Nephron (organoid): ENCODE data around the gene XAB2.

Experiments used
- H3K27ac Mint-ChIP-seq, 3 experiments: 2 replicates each; pipeline ENCODE4 v1.8.0; 2020; ENCODE audit warnings: mixed read lengths in 3 of 3, mild to moderate bottlenecking in 2 of 3, moderate library complexity in 1 of 3
- H3K27me3 Mint-ChIP-seq: 2 replicates; pipeline ENCODE4 v1.8.0; 2021; ENCODE audit warnings: low read depth, mild to moderate bottlenecking, moderate library complexity, mixed read lengths
- H3K36me3 Mint-ChIP-seq: 2 replicates; pipeline ENCODE4 v1.8.0; 2020; ENCODE audit warnings: low read depth, mixed read lengths
- H3K4me1 Mint-ChIP-seq: 2 replicates; pipeline ENCODE4 v1.8.0; 2020; ENCODE audit warnings: mixed read lengths
- H3K4me3 Mint-ChIP-seq, 3 experiments: 2 replicates each; pipeline ENCODE4 v1.8.0; 2020; ENCODE audit warnings: mild to moderate bottlenecking in 3 of 3, mixed read lengths in 3 of 3, moderate library complexity in 2 of 3
- H3K9me3 Mint-ChIP-seq: 2 replicates; pipeline ENCODE4 v1.8.0; 2020; ENCODE audit warnings: mixed read lengths
- CTCF ChIP-seq, 3 experiments: fragments of 200-600 bp; sonication (generic); IDR thresholded peaks; one replicate each; pipeline ENCODE4 v1.5.0; 2021; ENCODE audit warnings: antibody characterized with exemption in 3 of 3; ENCODE audit not compliant: unreplicated experiment in 3 of 3

Gene XAB2

GRCh38 chr19:7614859-7615741, 14.2 kb downstream of the XAB2 start:
- Mint-ChIP-seq H3K9me3 (no peaks in the 10 kb centered on the region), H3K27ac (no peak overlapping the region), H3K4me3 (no peak overlapping the region), H3K27me3 (no peaks in the 10 kb centered on the region), H3K4me1 (no peaks in the 10 kb centered on the region), H3K36me3 (peaks cover 9% of the 10 kb centered on the region)
- no peak for TF ChIP-seq CTCF (IDR thresholded peaks at IDR 0.05; ENCODE audit: unreplicated experiment in 3 of 3)

- no peaks in the 10 kb centered on the region for H3K9me3 Mint-ChIP-seq
- H3K27ac Mint-ChIP-seq = no peak overlapping the region
- no peaks in the 10 kb centered on the region for H3K36me3 Mint-ChIP-seq
- no peaks in the 10 kb centered on the region for H3K4me1 Mint-ChIP-seq
- H3K4me3 Mint-ChIP-seq = no peak overlapping the region
- no peak for TF ChIP-seq CTCF (IDR thresholded peaks at IDR 0.05; ENCODE audit: unreplicated experiment in 3 of 3)
- H3K27me3 Mint-ChIP-seq = no peaks in the 10 kb centered on the region
These were observed 16.8 kb downstream of the XAB2 start for GRCh38 chr19:7612282-7613274.

- TF ChIP-seq CTCF (IDR thresholded peaks at IDR 0.05; ENCODE audit: unreplicated experiment in 3 of 3) = no peak
- H3K9me3 Mint-ChIP-seq = no peaks in the 10 kb centered on the region
- no peaks in the 10 kb centered on the region for H3K4me1 Mint-ChIP-seq
- H3K4me3 Mint-ChIP-seq = no peak overlapping the region
- H3K27me3 Mint-ChIP-seq = no peaks in the 10 kb centered on the region
- no peak overlapping the region for H3K27ac Mint-ChIP-seq
- no peaks in the 10 kb centered on the region for H3K36me3 Mint-ChIP-seq
These were observed 17.6 kb downstream of the XAB2 start for GRCh38 chr19:7611541-7612279.

- H3K27ac Mint-ChIP-seq = no peak overlapping the region
- TF ChIP-seq CTCF (IDR thresholded peaks at IDR 0.05; ENCODE audit: unreplicated experiment in 3 of 3) = no peak
- H3K4me3 Mint-ChIP-seq = no peak overlapping the region
- no peaks in the 10 kb centered on the region for H3K27me3 Mint-ChIP-seq
- no peaks in the 10 kb centered on the region for H3K4me1 Mint-ChIP-seq
- H3K36me3 Mint-ChIP-seq = peaks cover 1% of the 10 kb centered on the region
- H3K9me3 Mint-ChIP-seq = no peaks in the 10 kb centered on the region
These were observed 18.7 kb downstream of the XAB2 start for GRCh38 chr19:7610491-7611240.

GRCh38 chr19:7607874-7608560, 21.3 kb downstream of the XAB2 start:
- H3K27me3 Mint-ChIP-seq = no peaks in the 10 kb centered on the region
- no peak overlapping the region for H3K27ac Mint-ChIP-seq
- H3K4me1 Mint-ChIP-seq = no peaks in the 10 kb centered on the region
- peaks cover 4% of the 10 kb centered on the region for H3K36me3 Mint-ChIP-seq
- no peak overlapping the region for H3K4me3 Mint-ChIP-seq
- no peak for TF ChIP-seq CTCF (IDR thresholded peaks at IDR 0.05; ENCODE audit: unreplicated experiment in 3 of 3)
- no peaks in the 10 kb centered on the region for H3K9me3 Mint-ChIP-seq
